Measurements from ENCODE around the gene MYD88. TPM values are rescaled to one million over a fixed set of nuclear protein-coding genes. Genes with fewer than 3 reads are reported as not detected.

Gene MYD88
- total and polyA plus RNA-seq, 2 experiments from 2014 or later = 12.7 to 51.4 TPM

DNA sequence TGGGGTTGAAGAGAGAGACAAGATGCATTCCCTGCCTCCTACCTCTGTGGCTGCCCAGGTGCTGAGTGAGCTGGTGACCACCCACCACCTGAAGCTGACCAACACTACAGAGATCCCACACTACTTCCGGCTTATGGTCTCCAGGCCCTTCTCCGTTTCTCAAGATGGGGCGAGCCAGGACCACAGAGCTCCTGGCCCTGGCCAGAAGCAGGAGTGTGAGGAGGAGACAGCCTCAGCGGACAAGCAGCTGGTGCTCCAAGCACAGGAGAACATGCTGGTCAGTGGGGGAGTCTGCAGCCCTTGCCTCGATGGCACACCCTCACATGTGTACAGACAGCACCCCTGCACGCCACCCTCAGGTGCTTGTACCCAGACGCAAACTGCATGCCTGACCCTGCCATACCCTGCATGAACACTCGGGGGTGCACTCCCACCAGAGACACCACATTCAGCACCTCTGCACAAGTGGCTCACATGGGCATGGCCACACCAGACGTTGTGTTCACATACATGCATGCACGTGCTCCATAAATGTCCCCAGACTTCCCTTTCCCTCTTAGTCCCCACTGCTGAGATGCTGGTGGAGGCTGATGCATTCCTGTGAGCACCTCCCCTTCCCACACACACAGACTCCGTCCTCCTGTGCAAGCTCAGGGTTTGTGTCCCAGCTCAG lies 20.6 kb upstream of the MYD88 start:
- Histone ChIP-seq H3K27me3 (no peaks in the 10 kb centered on the region), H3K9me3 (ENCODE audit: low read depth) (no peaks in the 10 kb centered on the region), H3K4me1 (ENCODE audit: insufficient read depth) (no peaks in the 10 kb centered on the region), H3K4me3 (no peak overlapping the region), H3K79me2 (no peaks in the 10 kb centered on the region), H3K36me3 (replicated peaks; ENCODE audit: insufficient read depth, low read depth) (no peaks in the 10 kb centered on the region), H3K4me2 (no peak overlapping the region), H4K20me1 (ENCODE audit: insufficient read depth, poor library complexity, severe bottlenecking) (no peaks in the 10 kb centered on the region), H3K9me2 (replicated peaks; ENCODE audit: insufficient read depth) (no peaks in the 10 kb centered on the region), H3K27ac (peak overlapping the region; percentile 5), H2AFZ (no peak overlapping the region)
- 58% methylated on average over 11 of the region's 11 CpGs for WGBS (ENCODE audit: low lambda C conversion rate, missing lambda C conversion rate)
- no peak for TF ChIP-seq EZH2phosphoT487 (IDR thresholded peaks at IDR 0.05; ENCODE audit: low read depth, severe bottlenecking, unreplicated experiment)
- TF ChIP-seq, protein P1, sequence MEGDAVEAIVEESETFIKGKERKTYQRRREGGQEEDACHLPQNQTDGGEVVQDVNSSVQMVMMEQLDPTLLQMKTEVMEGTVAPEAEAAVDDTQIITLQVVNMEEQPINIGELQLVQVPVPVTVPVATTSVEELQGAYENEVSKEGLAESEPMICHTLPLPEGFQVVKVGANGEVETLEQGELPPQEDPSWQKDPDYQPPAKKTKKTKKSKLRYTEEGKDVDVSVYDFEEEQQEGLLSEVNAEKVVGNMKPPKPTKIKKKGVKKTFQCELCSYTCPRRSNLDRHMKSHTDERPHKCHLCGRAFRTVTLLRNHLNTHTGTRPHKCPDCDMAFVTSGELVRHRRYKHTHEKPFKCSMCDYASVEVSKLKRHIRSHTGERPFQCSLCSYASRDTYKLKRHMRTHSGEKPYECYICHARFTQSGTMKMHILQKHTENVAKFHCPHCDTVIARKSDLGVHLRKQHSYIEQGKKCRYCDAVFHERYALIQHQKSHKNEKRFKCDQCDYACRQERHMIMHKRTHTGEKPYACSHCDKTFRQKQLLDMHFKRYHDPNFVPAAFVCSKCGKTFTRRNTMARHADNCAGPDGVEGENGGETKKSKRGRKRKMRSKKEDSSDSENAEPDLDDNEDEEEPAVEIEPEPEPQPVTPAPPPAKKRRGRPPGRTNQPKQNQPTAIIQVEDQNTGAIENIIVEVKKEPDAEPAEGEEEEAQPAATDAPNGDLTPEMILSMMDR (IDR thresholded peaks at IDR 0.05; ENCODE audit: poor library complexity) = peak; percentile 64
- DNase-seq (ENCODE audit: low spot score) = peak; percentile 76

- H3K9me3 ChIP-seq (ENCODE audit: low read depth) = no peaks in the 10 kb centered on the region
- peak overlapping the region; percentile 5 for H3K27ac ChIP-seq
- TF ChIP-seq EZH2 (IDR thresholded peaks at IDR 0.05; ENCODE audit: borderline replicate concordance) = no peak
- no peak for TF ChIP-seq EZH2phosphoT487 (IDR thresholded peaks at IDR 0.05; ENCODE audit: low read depth, severe bottlenecking, unreplicated experiment)
- TF ChIP-seq, protein P1 (IDR thresholded peaks at IDR 0.05; ENCODE audit: poor library complexity) = no peak
- no peaks in the 10 kb centered on the region for H4K20me1 ChIP-seq (ENCODE audit: insufficient read depth, poor library complexity, severe bottlenecking)
- H2AFZ ChIP-seq = no peak overlapping the region
- DNase-seq (ENCODE audit: low spot score) = no peak
- no peaks in the 10 kb centered on the region for H3K36me3 ChIP-seq (replicated peaks; ENCODE audit: insufficient read depth, low read depth)
- H3K4me2 ChIP-seq = no peak overlapping the region
- no peaks in the 10 kb centered on the region for H3K4me1 ChIP-seq (ENCODE audit: insufficient read depth)
- H3K27me3 ChIP-seq = no peaks in the 10 kb centered on the region
- no peaks in the 10 kb centered on the region for H3K79me2 ChIP-seq
- H3K4me3 ChIP-seq = no peak overlapping the region
- no peaks in the 10 kb centered on the region for H3K9me2 ChIP-seq (replicated peaks; ENCODE audit: insufficient read depth)
- 92% methylated on average over 13 of the region's 13 CpGs for WGBS (ENCODE audit: low lambda C conversion rate, missing lambda C conversion rate)
Observed at GRCh38 chr3:38118421-38119247, 19.8 kb upstream of the MYD88 start.

GRCh38 chr3:38119248-38119544 lies 19.3 kb upstream of the MYD88 start:
- Histone ChIP-seq H2AFZ (no peak overlapping the region), H4K20me1 (ENCODE audit: insufficient read depth, poor library complexity, severe bottlenecking) (peaks cover 2% of the 10 kb centered on the region), H3K27me3 (no peaks in the 10 kb centered on the region), H3K9me2 (replicated peaks; ENCODE audit: insufficient read depth) (no peaks in the 10 kb centered on the region), H3K4me3 (no peak overlapping the region), H3K79me2 (no peaks in the 10 kb centered on the region), H3K27ac (no peak overlapping the region), H3K36me3 (replicated peaks; ENCODE audit: insufficient read depth, low read depth) (no peaks in the 10 kb centered on the region), H3K4me2 (no peak overlapping the region), H3K4me1 (ENCODE audit: insufficient read depth) (no peaks in the 10 kb centered on the region), H3K9me3 (ENCODE audit: low read depth) (no peaks in the 10 kb centered on the region)
- no peak for TF ChIP-seq EZH2phosphoT487 (IDR thresholded peaks at IDR 0.05; ENCODE audit: low read depth, severe bottlenecking, unreplicated experiment)
- TF ChIP-seq, protein P1 (IDR thresholded peaks at IDR 0.05; ENCODE audit: poor library complexity) = no peak
- TF ChIP-seq EZH2 (IDR thresholded peaks at IDR 0.05; ENCODE audit: borderline replicate concordance) = no peak
- 96% methylated on average over 1 of the region's 1 CpG for WGBS (ENCODE audit: low lambda C conversion rate, missing lambda C conversion rate)
- no peak for DNase-seq (ENCODE audit: low spot score)
